LNCaP clone FGC (cell line): Measurements from ENCODE around the gene PRDM16.

Source experiments
- DNase-seq: peaks from one replicate; pipeline ENCODE4 v3.0.0-alpha.2; 2011; ENCODE audit warnings: low read depth
- H3K4me3 ChIP-seq: 2 replicates; pipeline ENCODE4 v1.5.1; 2011; ENCODE audit warnings: mild to moderate bottlenecking, low read depth, low read length, control low read depth
- CTCF ChIP-seq: IDR thresholded peaks from 2 replicates; pipeline ENCODE4 v1.5.1; 2012; ENCODE audit warnings: mild to moderate bottlenecking; ENCODE audit not compliant: control insufficient read depth, insufficient read depth; ENCODE audit errors: extremely low read depth

Gene PRDM16

GRCh38 chr1:3122311-3122710 is 53.3 kb downstream of the PRDM16 start:
- no peak overlapping the region for H3K4me3 ChIP-seq
- no peak for TF ChIP-seq CTCF
- DNase-seq: no peak

GRCh38 chr1:3124246-3124645 is 55.2 kb downstream of the PRDM16 start:
- DNase-seq: no peak
- no peak for TF ChIP-seq CTCF
- no peak overlapping the region for H3K4me3 ChIP-seq

GRCh38 chr1:3125078-3125477 is 56.1 kb downstream of the PRDM16 start:
- no peak for DNase-seq
- H3K4me3 ChIP-seq: no peak overlapping the region
- TF ChIP-seq CTCF: no peak

- no peak overlapping the region for H3K4me3 ChIP-seq
- DNase-seq: no peak
- TF ChIP-seq CTCF: no peak
Observed at GRCh38 chr1:3125546-3126368, 56.8 kb downstream of the PRDM16 start.

GRCh38 chr1:3126756-3127678 is 58.0 kb downstream of the PRDM16 start:
- TF ChIP-seq CTCF: no peak
- peak; percentile 26 for DNase-seq
- H3K4me3 ChIP-seq: no peak overlapping the region

- no peak for TF ChIP-seq CTCF
- DNase-seq: no peak
- H3K4me3 ChIP-seq: no peak overlapping the region
Observed at GRCh38 chr1:3127738-3128137, 58.7 kb downstream of the PRDM16 start.
